GM19395 (cell line): ENCODE data around the gene SPEN.

Experiments used
- ATAC-seq: cut with Tn5 transposase; IDR thresholded peaks from one replicate; pipeline ENCODE4 v1.9.1; 2021; ENCODE audit warnings: mild to moderate bottlenecking, moderate library complexity; ENCODE audit not compliant: unreplicated experiment

The SPEN gene

DNA sequence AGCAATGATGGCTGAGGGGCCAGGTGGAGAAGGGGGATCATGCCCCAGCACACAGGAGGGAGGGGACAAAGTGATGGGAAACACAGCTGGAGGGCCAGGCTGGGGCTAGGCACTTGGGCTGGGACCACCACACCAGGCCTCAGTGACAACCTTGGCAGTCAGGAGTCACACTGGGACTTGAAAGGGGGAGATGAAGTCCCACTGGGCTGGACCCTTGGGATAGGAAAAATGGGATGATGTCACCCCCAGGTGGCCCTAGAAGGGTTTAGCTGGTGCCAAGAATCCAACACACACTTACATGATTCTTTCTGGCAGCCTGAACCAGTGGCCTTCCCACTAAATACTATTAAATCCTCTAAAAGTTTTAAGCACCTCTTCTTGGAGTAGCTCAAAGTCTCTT is 111.3 kb downstream of the SPEN start:
- ATAC-seq = no peak

DNA sequence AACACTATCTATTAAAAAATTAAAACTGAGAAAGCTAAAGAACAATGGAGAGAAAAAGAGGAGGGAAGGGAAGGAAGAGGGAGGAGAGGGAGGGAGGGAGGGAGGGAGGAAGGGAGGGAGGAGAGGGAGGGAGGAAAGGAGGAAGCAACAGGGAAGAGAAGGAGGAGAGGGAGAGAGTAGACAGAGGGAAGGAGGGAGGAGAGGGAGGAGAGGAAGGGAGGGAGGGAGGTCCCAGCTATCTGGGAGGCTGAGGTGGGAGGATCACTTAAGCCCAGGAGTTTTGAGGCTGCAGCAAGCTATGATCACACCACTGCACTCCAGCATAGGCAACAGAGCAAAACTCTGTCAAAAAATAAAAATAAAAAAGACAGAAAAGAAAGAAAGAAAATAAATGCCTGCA is 111.9 kb downstream of the SPEN start:
- no peak for ATAC-seq

DNA sequence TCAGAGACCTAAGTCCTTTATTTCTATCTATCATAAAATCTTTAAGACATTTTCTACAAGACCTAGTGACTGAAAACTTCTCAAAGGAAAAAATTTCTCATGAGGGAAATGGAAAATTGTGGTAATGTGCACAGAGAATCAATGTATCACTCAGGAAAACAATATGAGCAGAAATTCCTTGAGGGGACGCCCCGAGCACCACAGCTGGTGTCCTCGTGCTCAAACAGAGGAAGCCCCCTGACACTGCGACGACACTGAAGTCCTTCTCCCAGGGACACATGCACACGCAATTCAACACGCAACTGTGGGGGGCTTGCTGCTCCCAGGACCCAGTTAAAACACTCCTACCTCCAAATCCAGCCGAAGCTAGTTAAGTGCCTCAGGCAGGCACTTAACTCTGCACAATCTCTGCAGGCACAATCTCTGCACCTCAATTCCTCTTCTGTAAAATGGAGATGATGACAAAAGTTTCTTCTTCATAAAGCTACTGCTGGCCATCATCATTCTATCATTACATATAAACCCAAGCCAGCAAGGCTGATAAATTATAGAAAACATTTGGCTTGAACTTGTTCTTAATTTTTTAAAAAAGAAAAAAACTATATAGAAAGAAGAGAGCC is 112.4 kb downstream of the SPEN start:
- ATAC-seq = no peak

DNA sequence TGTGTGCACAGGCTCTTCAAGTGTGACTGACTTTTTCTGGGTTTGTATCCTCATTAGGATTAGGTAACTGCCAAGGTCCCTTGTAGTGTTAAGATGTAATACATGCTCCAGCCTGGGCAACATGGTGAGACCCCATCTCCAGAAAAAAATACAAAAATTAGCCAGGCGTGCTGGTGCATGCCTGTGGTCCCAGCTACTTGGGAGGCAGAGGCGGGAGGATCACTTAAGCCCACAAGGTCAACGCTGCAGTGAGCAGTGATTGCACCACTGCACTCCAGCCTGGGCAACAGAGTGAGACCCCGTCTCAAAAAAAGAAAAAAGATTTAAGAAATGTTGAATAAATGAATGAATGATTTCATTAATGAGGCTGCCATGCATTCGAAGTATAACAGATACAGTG is 113.3 kb downstream of the SPEN start:
- no peak for ATAC-seq

DNA sequence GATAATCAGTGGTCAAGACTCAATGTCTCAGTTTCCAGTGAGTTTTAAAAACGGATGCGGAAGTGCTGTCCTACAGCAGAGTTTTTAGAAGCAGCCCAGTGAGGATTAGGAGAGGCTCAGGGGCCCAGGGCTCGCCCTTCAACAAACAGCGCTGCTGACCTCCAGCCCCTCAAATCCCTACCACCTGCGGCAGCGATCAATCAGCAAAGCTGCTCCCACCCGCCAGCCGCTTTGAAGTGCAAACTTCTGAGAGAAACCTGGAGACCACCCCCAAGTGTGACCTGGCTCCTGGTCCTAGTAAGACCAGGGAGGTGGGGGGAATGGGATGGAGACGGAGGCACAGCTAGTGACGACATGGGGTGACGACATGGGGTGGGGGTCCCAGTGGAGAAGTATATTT is 114.0 kb downstream of the SPEN start:
- ATAC-seq = no peak

- no peak for ATAC-seq
These were observed 114.7 kb downstream of the SPEN start for GRCh38 chr1:15962176-15962575.

- no peak for ATAC-seq
These were observed 115.3 kb downstream of the SPEN start for GRCh38 chr1:15962671-15963362.

DNA sequence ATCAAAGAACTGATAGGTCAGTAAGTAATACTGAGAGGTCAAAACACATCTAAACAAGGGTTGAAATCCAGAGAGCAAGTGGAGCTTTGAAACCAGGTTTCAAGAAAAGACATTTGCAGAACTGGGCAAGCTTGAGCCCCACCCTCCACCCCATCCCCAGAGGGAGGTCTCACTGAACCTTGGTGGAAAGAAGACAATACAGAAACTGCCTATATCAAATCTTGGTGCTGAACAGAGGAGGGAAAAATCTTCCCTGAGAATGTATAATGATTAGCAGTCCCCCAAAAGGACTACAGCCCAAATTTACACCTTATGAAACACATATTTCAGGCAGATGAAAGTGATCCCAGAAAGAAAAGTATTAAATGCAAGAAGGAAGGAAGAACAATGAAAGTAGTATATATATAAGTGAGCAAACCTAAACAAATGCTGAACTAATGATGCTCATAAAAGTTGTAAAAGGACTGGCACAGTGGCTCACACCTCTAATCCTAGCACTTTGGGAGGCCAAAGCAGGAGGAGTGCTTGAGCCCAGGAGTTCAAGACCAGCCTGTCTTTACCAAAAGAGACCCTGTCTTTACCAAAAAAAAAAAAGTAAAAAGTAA is 116.0 kb downstream of the SPEN start:
- no peak for ATAC-seq

DNA sequence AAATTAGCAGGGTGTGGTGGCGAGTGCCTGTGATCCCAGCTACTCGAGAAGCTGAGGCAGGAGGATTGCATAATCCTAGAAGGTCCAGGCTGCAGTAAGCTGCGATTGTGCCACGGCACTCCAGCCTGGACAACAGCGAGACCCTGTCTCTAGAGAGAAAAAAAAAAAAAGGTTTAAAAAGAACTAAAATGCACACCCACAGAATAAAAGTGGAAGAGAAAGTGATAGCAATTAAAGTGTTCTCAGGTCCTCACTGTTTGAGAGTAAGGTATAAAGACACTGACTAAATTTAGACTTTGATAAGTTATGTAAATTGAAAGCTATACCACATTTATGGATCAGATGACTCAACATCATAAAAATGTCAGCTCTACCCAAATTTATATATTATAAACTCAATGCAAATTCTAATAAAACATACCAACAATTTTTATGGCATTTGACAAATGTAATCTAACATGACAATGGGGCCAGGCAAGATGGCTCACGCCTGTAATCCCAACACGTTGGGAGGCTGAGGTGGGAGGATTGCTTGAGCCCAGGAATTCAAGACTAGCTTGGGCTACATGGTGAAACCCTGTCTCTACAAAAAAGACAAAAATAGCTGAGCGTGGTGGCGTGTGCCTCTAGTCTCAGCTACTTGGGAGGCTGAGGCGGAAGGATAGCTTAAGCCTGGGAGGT is 116.6 kb downstream of the SPEN start:
- ATAC-seq = peak; percentile 34

GRCh38 chr1:15965228-15965767 is 117.8 kb downstream of the SPEN start:
- ATAC-seq = no peak

DNA sequence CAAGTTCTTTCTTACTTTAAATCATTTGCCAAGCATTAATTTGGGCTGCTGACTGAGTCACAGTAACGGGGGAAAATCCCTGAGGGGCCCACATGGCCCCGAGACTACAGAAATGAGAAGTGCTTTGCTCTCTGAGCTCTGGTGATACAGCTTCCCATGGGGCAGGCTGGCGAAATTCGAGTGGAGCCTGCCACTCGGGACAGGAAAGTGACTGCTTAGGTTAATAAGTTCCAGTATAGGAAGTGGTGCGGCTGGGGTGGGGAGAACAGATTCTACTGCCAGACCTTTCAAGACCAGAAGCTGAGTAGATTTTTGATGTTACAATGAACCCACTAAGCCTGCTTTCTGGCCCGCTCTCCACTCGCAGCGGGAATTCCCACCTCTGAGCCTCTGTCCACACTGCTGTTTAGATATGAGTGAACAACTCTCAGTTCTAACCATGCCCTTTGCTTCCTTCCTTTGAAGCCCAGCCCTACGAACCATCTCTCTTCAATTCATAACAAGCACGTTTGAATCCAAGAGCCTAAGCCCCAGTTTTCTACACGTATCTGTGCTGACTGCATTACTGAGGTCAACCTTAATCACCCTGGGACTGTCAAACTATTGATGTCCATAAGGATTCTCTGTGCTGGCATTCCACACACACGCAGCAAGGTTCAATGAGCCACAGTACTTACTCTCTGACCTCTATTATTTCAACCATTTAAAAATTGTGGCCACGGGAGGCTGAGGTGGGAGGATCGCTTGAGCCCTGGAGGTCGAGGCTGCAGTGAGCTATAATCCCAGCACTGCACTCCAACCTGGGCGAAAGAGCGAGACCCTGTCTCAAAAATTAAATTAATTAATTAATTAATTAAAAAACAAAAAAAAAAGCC is 118.8 kb downstream of the SPEN start:
- peak; percentile 79 for ATAC-seq

GRCh38 chr1:15966956-15967344 is 119.4 kb downstream of the SPEN start:
- ATAC-seq = no peak

- no peak for ATAC-seq
These were observed 120.7 kb downstream of the SPEN start for GRCh38 chr1:15968172-15968571.

- no peak for ATAC-seq
These were observed 121.9 kb downstream of the SPEN start for GRCh38 chr1:15969321-15969880.

- no peak for ATAC-seq
These were observed 123.4 kb downstream of the SPEN start for GRCh38 chr1:15970911-15971310.

GRCh38 chr1:15972409-15972808 is 124.9 kb downstream of the SPEN start:
- no peak for ATAC-seq

DNA sequence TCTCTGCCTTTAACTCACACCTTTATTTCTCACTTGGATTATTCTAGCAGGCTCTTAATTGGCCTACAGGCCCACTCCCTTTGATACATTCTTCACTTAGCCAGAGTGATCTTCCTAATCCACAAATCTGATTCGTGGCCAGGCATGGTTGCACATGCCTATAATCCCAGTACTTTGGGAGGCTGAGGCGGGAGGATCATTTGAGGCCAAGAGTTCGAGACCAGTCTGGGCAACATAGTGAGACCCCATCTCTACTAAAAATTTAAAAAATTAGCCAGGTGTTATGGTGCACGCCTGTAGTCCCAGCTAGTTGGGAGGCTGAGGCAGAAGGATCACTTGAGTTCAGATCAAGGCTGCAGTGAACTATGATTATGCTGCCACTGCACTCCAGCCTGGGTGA is 126.3 kb downstream of the SPEN start:
- ATAC-seq = no peak

DNA sequence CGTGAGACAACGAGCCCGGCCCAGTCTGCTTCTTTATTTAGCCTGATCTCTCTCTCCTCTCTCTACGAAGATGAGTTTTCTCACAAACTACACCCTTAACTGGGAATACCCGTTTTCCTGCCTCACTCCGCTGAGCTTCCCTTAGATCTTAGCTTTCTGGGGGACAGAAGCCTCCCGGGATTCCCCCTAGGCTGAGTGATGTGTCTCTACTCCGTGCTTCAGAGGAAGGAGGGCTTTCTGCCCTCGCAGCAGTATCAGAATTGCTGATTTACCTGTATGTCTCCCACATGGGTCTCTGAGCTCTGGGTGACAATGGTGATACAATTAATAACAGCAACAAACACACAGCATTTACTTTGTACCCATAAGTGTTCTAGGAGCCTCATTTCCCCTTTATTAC is 127.3 kb downstream of the SPEN start:
- ATAC-seq = peak; percentile 37

- peak; percentile 46 for ATAC-seq
These were observed 127.9 kb downstream of the SPEN start for GRCh38 chr1:15975358-15975804.
